ENCODE data around the gene SMAD6. TPM values are rescaled to one million over a fixed set of nuclear protein-coding genes. Genes with fewer than 3 reads are reported as not detected.

Gene SMAD6
- polyA plus RNA-seq, 1 donor from 2014 or later = 0.16 TPM

- no peak overlapping the region for H2AFZ ChIP-seq (ENCODE audit: low read depth, low read length)
- no peak overlapping the region for H3K4me2 ChIP-seq (ENCODE audit: low read length)
- no peaks in the 10 kb centered on the region for H3K9me3 ChIP-seq (ENCODE audit: low read length)
- TF ChIP-seq MXI1 (conservative IDR thresholded peaks at IDR 0.05; ENCODE audit: poor library complexity, severe bottlenecking) (no peak), TAF1 (IDR thresholded peaks at IDR 0.05; ENCODE audit: low read depth) (no peak), RAD21 (conservative IDR thresholded peaks at IDR 0.05) (no peak), EZH2 (IDR thresholded peaks at IDR 0.05; ENCODE audit: borderline replicate concordance, insufficient read depth, low read length, poor library complexity, severe bottlenecking) (no peak), REST (IDR thresholded peaks at IDR 0.05; ENCODE audit: borderline replicate concordance) (no peak), EP300 (conservative IDR thresholded peaks at IDR 0.05; ENCODE audit: poor library complexity, severe bottlenecking) (no peak), CTCF (IDR thresholded peaks at IDR 0.05; ENCODE audit: poor library complexity, severe bottlenecking) (no peak), SMC3 (conservative IDR thresholded peaks at IDR 0.05; ENCODE audit: poor library complexity) (no peak), POLR2AphosphoS5 (IDR thresholded peaks at IDR 0.05) (no peak)
- no peaks in the 10 kb centered on the region for H4K20me1 ChIP-seq (ENCODE audit: insufficient read depth)
- H3F3A ChIP-seq (ENCODE audit: insufficient read depth, low read length, poor library complexity, severe bottlenecking) = no peaks in the 10 kb centered on the region
- no peaks in the 10 kb centered on the region for H3K79me2 ChIP-seq (replicated peaks; ENCODE audit: insufficient read depth, low read length)
- H3K27ac ChIP-seq (ENCODE audit: low read length) = no peak overlapping the region
- no peaks in the 10 kb centered on the region for H3K27me3 ChIP-seq (ENCODE audit: insufficient read depth, low read depth, low read length)
- H3K4me3 ChIP-seq (ENCODE audit: low read length) = no peak overlapping the region
- no peaks in the 10 kb centered on the region for H3K36me3 ChIP-seq (ENCODE audit: insufficient read depth, low read length)
- no peaks in the 10 kb centered on the region for H3K9me2 ChIP-seq (ENCODE audit: insufficient read depth, low read length)
- no peak overlapping the region for H3K9ac ChIP-seq (ENCODE audit: low read length)
These were observed 84.2 kb downstream of the SMAD6 start for GRCh38 chr15:66786222-66786621.

- Histone ChIP-seq H3F3A (ENCODE audit: insufficient read depth, low read length, poor library complexity, severe bottlenecking) (no peaks in the 10 kb centered on the region), H3K9me3 (ENCODE audit: low read length) (no peaks in the 10 kb centered on the region), H3K27me3 (ENCODE audit: insufficient read depth, low read depth, low read length) (no peaks in the 10 kb centered on the region), H4K20me1 (ENCODE audit: insufficient read depth) (no peaks in the 10 kb centered on the region), H3K9me2 (ENCODE audit: insufficient read depth, low read length) (no peaks in the 10 kb centered on the region), H3K79me2 (replicated peaks; ENCODE audit: insufficient read depth, low read length) (no peaks in the 10 kb centered on the region), H2AFZ (ENCODE audit: low read depth, low read length) (no peak overlapping the region), H3K27ac (ENCODE audit: low read length) (no peak overlapping the region), H3K9ac (ENCODE audit: low read length) (no peak overlapping the region), H3K36me3 (ENCODE audit: insufficient read depth, low read length) (no peaks in the 10 kb centered on the region), H3K4me3 (ENCODE audit: low read length) (no peak overlapping the region), H3K4me2 (ENCODE audit: low read length) (no peak overlapping the region)
- TF ChIP-seq POLR2AphosphoS5 (IDR thresholded peaks at IDR 0.05) (no peak), CTCF (IDR thresholded peaks at IDR 0.05; ENCODE audit: poor library complexity, severe bottlenecking) (no peak), MXI1 (conservative IDR thresholded peaks at IDR 0.05; ENCODE audit: poor library complexity, severe bottlenecking) (no peak), RAD21 (conservative IDR thresholded peaks at IDR 0.05) (no peak), REST (IDR thresholded peaks at IDR 0.05; ENCODE audit: borderline replicate concordance) (no peak), SMC3 (conservative IDR thresholded peaks at IDR 0.05; ENCODE audit: poor library complexity) (no peak)
These were observed 84.9 kb downstream of the SMAD6 start for GRCh38 chr15:66786708-66787488.

Measured in neural cell (in vitro differentiated cells).